GM21529 (cell line): ENCODE results near the gene TIAM2.
A peak's percentile ranks its signal among the peaks of the same experiment; 100 is the strongest.
"Not testable (repeated sequence)": the region's sequence is repeated elsewhere in the genome, so short reads cannot be mapped to it uniquely, and the experiment has no call there.

Source experiments
- ATAC-seq: cut with Tn5 transposase; IDR thresholded peaks from one replicate; pipeline ENCODE4 v1.9.1; 2021; ENCODE audit not compliant: unreplicated experiment

TIAM2 gene

GRCh38 chr6:154995254-154996015 lies at the start of gene TIAM2:
Gene TIAM2, plus strand, starts transcription at chr6:154995315. Its CDS starts 133,909 bp downstream, at chr6:155129224.
- ATAC-seq = peak; percentile 40

DNA sequence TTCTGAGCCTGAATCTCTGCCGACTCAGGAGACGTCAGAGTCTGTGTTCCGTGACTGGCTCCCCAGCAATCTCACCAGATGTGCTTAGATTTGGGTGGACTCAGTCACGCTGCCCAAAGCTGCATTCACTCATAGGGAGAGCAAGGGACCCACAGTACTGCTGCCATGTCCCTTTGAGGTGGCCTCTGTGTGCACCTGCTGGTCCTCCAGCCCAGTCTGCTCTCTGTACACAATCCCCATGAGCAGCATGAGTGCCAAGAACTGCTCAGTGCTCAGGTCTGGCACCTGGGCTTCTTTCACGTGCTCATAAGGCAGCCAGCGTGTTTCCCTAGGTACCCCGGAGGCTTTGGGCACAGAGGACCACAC lies 44.2 kb upstream of the TIAM2 start:
- ATAC-seq = no peak

DNA sequence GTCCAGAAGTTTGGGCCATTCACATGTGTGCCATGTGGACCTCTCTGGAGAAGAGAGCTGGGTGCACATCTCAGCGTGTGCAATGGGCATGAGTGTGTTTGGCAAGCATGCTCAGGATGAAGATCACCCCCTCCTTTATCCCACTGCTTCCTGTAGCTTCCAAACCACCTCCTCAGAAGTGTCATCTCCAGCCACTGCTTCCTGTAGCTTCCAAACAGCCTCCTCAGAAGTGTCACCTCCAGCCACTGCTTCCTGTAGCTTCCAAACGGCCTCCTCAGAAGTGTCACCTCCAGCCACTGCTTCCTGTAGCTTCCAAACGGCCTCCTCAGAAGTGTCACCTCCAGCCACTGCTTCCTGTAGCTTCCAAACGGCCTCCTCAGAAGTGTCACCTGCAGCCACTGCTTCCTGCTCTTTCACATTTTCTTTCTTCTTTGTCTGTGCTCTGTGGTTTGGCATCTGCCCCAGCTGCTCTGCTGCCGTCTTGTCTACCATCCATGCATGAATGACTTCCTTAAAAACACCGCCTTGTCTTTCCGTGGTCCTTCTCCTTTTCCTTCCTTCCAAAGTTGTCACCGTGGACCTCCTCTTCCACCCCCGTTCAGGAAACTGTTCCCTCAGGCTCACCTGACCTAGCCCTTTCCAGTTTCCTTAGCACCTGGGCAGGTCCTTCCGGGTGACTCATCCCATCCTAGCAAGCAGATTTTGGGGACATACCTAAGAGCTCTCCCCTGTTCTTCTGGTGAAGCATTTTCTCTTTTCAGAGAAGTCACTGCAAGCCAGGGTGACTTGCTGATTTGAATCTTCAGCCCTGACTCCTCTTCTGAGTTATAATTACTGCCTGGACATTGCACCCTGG lies 43.5 kb upstream of the TIAM2 start:
- ATAC-seq = peak; percentile 91

GRCh38 chr6:154953644-154954043 lies 41.5 kb upstream of the TIAM2 start:
- ATAC-seq = no peak

DNA sequence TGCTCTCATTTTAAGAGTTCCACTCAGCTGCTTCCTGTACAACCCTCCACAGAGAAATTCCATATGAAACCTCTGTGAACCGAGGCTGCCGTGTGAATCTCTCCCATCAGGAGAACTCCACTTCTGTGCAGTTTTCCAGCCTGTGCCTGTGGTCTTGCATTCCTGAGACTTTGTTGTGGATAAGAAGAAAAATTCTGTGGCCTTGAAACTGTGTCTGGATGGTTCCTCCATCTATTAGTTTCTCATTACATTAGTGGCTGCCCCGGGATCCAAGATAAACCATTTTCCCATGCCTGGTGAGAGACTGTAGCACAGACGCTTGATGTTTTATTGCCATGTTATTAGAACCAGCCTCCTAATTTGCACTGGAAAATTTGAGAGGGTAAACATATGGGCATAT lies 40.8 kb upstream of the TIAM2 start:
- ATAC-seq = no peak

DNA sequence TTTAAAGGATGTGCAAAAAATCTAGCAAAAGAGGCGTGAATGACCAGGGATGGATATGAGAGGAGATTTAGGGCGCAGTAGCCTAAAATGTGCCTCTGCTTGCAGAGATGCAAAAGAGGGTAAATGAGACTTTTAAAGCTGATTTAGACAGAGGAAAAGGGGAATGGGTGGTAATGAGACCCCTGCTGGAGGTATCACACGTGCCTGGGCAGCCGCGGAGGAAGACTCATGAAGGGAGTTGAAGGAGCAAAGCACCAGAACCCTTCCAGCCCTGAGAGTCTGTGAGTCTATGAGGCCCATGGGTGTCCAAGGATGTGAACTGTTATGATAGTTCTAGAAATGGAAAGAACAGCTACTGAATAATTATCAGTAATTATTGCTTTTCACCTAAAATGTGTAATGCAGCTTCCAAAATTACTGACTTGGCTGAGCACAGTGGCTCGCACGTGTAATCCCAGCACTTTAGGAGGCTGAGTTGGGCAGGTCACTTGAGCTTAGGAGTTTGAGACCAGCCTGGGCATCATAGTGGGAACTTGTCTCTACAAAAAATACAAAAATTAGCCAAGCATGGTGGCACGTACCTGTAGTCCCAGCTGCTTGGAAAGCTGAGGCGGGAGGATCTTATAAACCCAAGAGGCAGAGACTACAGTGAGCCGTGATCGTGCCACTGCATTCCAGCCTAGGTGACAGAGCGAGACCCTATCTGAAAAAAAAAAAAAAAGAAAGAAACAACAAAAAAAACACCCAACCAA lies 38.2 kb upstream of the TIAM2 start:
- ATAC-seq = no peak

GRCh38 chr6:154958469-154958868 lies 36.6 kb upstream of the TIAM2 start:
- ATAC-seq = no peak

GRCh38 chr6:154960299-154960843 lies 34.7 kb upstream of the TIAM2 start:
- ATAC-seq = no peak

DNA sequence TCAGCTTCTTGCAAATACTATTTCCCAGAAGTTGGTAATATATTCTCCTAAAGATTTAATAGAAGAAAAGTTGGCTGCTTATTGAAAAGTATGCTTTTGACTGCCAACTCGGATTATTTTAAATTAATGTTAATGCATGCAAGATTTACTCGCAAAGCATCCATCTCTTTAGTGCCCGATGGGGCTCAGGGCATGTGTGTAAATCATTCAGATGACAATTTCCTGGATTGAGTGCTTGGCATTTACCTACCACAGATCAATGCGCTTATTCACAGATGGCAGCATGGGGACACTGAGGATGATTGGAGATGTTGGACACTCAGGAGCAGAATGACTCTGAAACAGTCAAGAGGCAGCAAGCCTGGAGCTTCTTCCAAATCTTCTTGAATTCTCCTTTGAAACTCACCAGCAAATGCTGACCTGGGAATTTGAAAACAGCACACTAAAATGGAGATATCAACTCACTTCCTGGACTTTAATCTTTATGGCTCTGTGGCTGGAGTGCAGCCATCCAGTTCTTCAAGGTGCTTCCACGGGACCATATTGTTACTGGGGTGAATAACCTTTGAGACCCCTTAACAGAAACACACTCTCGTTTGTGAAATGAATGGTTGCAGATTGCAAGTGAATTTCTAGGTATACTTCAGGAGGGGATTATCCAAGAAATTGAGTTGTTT lies 34.1 kb upstream of the TIAM2 start:
- ATAC-seq = no peak

GRCh38 chr6:154962753-154963152 lies 32.4 kb upstream of the TIAM2 start:
- ATAC-seq = no peak

- ATAC-seq = not testable (repeated sequence)
These were observed 28.9 kb upstream of the TIAM2 start for GRCh38 chr6:154966065-154966770.

DNA sequence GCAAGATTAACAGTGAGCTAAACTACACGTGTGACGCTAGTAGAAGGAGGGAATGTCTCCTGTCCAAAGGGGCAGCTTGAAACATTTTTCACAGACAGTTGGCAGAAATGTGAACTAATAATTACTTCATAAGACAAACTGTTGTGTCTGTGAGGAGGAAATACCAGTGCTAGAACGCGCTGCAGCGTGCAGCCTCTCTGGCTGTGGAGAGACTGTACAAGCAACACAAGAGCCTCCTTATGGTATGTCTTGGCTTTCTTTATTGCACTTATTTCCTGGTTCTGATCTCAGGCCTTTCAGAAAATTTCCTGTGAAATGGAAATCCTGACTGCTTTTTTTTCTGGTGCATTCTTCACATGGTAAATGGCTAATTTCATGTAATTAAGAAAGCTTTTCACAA lies 25.3 kb upstream of the TIAM2 start:
- no peak for ATAC-seq

DNA sequence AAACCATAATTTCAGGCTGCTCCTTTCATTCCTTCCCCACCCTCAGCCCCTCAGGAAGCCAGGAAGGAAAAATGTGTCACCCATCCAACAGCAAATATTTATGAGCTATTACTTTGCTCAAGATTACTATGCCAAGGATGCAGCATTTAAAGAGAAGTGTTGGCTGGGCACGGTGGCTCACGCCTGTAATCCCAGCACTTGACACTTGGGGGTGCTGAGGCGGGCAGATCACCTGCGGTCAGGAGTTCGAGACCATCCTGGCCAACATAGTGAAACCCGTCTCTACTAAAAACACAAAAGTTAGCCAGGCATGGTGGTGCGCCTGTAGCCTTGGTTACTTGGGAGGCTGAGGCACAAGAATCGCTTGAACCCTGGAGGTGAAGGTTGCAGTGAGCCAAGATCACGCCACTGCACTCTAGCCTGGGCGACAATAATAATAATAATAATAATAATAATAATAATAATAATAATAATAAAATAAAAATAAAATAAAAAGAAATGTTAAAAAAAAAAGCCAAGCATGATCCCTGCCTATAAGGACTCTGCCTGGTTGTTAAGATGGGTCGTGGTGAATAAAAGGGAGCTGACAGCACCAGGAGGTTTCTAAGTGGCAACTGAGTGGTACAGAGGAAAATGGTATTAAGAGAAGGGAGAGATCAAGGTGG lies 20.5 kb upstream of the TIAM2 start:
- no peak for ATAC-seq

DNA sequence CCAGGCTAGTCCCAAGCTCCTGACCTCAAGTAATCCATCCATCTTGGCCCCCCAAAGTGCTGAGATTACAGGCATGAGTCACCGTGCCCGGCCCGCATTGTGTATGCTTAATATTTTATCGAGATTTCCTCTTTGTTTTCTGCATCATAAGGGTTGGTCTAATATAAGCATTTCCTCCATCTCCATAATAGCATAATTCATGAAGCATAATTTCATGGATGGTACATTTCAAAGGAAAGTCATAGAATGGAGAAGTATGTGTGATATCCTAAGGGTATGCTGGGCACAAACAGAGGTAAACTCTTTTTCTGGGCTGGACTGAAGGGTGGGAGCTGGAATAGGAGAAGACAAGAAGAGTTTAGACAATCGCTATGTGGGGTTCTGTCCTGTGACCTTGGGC lies 17.5 kb upstream of the TIAM2 start:
- no peak for ATAC-seq

DNA sequence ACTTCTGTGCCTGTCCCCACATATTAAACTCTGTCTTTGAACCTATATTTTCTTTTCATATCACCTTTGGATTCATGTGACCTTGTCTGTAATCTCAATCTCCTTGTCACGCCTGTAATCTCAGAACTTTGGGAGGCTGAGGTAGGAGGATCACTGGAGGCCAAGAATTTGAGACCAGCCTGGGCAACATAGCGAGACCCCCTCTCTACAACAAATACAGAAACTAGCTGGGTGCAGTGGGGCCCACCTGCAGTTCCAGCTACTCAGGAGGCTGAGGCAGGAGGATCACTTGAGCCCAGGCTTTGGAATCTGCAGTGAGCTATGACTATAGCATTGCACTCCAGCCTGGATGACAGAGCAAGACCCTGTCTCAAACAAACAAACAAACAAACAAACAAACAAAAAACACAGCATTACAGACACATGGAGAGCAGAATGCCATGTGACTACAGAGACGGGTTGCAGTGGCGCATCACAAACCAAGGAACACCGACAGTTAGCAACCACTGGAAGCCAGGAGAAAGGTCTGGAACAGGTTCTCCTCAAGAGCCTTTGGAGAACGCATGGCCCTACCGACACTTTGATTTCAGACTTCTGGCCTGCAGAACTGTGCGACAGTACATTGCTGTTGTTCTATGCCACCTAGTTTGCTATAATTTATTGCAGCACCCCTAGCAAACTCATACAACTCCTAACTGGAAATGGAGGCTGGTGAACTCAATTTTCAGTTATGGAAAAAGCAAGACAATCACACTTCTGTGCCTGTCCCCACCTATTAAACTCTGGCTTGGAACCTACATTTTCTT lies 14.6 kb upstream of the TIAM2 start:
- no peak for ATAC-seq

GRCh38 chr6:154981079-154981870 lies 13.8 kb upstream of the TIAM2 start:
- peak; percentile 93 for ATAC-seq

- no peak for ATAC-seq
These were observed 11.0 kb upstream of the TIAM2 start for GRCh38 chr6:154984146-154984545.

DNA sequence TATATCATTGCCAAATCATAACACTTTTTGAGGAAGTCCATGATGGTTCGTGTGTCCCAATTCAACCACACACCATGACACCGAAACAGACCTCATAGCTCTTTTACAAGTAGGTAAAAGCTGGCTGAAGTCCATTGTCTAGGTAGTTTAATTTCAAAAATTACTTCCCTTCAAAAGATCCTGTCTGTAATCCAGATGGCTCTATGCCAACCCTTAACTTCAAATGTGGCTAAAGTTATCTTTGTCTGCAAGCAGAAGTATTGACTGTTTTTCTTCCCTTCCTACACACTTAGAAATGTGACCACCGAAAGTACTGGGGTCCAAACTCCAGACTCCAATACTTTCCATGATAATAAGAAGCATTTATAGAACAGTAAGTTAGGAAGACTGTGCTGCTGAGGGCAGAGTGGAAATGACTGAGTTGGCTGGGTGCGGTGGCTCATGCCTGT lies 8.3 kb upstream of the TIAM2 start:
- ATAC-seq = no peak
